ENCODE results near the gene DHRS7C. TPM values are rescaled to one million over a fixed set of nuclear protein-coding genes. Genes with fewer than 3 reads are reported as not detected.
A peak's percentile ranks its signal among the peaks of the same experiment; 100 is the strongest.

Gene DHRS7C
- total and polyA plus RNA-seq, 3 donors from 2014 or later: 0.46 to 0.79 TPM; not detected in 1

DNA sequence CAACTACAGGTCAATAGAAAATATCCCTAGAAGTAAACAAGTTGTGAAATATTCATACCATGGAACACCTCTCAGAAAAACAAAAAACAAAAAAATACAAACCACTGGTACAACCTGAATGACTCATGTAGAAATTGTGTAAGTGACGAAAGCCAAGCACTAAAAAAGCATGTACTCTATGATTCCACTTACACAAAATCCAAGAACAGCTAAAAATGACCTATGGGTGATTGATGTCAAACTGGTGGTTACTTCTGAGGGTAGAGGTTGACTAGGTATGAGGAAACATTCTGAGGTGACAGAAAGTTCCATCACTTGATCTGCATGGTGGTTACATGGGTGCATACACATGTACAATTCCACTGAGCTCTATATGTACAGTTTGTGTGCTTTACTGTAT is 31.1 kb downstream of the DHRS7C start:
- no peaks in the 10 kb centered on the region for H3K27me3 ChIP-seq
- TF ChIP-seq POLR2A (IDR thresholded peaks at IDR 0.05): no peak
- TF ChIP-seq, protein P1, sequence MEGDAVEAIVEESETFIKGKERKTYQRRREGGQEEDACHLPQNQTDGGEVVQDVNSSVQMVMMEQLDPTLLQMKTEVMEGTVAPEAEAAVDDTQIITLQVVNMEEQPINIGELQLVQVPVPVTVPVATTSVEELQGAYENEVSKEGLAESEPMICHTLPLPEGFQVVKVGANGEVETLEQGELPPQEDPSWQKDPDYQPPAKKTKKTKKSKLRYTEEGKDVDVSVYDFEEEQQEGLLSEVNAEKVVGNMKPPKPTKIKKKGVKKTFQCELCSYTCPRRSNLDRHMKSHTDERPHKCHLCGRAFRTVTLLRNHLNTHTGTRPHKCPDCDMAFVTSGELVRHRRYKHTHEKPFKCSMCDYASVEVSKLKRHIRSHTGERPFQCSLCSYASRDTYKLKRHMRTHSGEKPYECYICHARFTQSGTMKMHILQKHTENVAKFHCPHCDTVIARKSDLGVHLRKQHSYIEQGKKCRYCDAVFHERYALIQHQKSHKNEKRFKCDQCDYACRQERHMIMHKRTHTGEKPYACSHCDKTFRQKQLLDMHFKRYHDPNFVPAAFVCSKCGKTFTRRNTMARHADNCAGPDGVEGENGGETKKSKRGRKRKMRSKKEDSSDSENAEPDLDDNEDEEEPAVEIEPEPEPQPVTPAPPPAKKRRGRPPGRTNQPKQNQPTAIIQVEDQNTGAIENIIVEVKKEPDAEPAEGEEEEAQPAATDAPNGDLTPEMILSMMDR (IDR thresholded peaks at IDR 0.05): no peak
- intact Hi-C loops (cut with DNase I; ENCODE audit: low total_unique reads): no loop called here
- no peak overlapping the region for H3K4me3 ChIP-seq
- no peaks in the 10 kb centered on the region for H3K4me1 ChIP-seq
- no peaks in the 10 kb centered on the region for H3K9me3 ChIP-seq
- no peak overlapping the region for H3K27ac ChIP-seq
- 85 to 96% methylated on average over 1 of the region's 1 CpG for WGBS, 2 donors
- no peaks in the 10 kb centered on the region for H3K36me3 ChIP-seq (ENCODE audit: low read depth, missing control alignments)
- DNase-seq: no peak

DNA sequence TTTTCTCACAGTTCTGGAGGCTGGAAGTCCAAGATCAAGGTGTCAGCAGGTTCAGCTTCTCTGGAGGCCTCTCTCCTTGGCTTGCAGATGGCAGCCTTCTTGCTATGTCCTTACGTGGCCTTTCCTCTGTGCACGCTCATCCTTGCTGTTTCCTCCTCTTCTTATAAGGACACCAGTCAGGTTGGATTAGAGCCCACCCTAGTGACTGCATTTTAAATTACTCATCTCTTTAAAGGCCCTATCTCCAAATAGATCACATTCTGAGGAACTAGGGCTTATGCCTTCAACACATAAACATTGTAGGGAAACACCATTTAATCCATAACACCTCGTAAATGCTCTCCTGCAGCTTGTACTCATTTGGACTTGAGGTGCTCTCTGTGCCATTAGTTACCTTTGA is 36.3 kb downstream of the DHRS7C start:
- Histone ChIP-seq H3K4me1 (no peaks in the 10 kb centered on the region), H3K36me3 (ENCODE audit: low read depth, missing control alignments) (no peaks in the 10 kb centered on the region), H3K9me3 (no peaks in the 10 kb centered on the region), H3K27me3 (no peaks in the 10 kb centered on the region), H3K4me3 (no peak overlapping the region), H3K27ac (no peak overlapping the region)
- intact Hi-C loops (cut with DNase I; ENCODE audit: low total_unique reads): no loop called here
- DNase-seq: no peak
- no peak for TF ChIP-seq POLR2A (IDR thresholded peaks at IDR 0.05)
- TF ChIP-seq, protein P1 (IDR thresholded peaks at IDR 0.05): no peak
- 84 to 88% methylated on average over 3 of the region's 3 CpGs for WGBS, 2 donors

DNA sequence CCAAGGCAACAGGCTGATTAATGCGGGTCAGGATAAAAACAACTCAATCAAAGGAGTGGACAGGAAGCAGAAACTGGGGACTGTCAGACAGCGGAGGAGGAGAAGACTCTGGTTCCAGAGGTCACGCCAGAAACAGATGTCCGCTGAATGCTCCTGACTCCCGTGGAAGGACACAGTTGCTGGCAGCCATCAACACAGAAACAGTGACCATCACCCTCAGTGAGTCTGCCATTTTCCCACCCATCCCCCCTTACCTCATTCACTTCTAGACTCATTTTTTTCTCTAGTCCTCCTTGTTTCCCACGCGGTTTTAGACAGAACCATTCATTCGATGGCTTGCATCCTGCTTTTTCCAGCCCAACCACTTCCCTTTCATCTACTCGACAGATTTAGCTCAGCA is 40.9 kb downstream of the DHRS7C start:
- H3K27ac ChIP-seq: no peak overlapping the region
- WGBS, 2 donors: 38 to 42% methylated on average over 9 of the region's 9 CpGs
- H3K9me3 ChIP-seq: no peaks in the 10 kb centered on the region
- intact Hi-C loops (cut with DNase I; ENCODE audit: low total_unique reads): no loop called here
- no peaks in the 10 kb centered on the region for H3K36me3 ChIP-seq (ENCODE audit: low read depth, missing control alignments)
- no peaks in the 10 kb centered on the region for H3K4me1 ChIP-seq
- no peak overlapping the region for H3K4me3 ChIP-seq
- TF ChIP-seq, protein P1 (IDR thresholded peaks at IDR 0.05): no peak
- TF ChIP-seq POLR2A (IDR thresholded peaks at IDR 0.05): no peak
- H3K27me3 ChIP-seq: no peaks in the 10 kb centered on the region
- DNase-seq: no peak

DNA sequence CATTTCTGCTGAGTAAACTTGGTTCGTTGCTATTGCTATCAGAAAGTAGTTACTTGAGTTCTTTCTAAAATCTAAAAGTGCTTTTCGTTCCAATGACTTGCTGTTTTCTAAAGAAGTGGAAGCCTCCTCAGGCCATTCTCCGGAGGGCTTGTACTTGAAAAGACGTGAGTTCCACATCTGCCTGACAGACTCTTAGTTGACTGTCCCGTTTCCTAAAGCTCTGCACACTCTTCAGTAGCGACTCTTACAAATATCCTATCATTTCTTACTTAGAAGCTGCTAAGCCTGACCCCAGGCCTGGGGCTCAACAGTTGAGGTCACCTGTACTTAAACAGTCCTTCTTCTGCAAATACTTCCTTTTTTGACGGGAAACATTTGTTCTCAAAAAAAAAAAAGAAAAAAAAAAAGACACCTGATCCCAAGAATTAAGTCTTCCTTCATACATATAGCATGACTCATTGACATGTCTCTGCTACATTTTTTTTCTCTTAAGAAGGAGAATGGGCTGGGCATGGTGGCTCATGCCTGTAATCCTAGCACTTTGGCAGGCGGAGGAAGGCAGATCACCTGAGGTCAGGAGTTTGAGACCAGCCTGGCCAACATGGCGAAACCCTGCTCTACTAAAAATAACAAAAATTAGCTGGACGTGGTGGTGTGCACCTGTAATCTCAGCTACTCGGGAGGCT is 61.5 kb downstream of the DHRS7C start:
- Histone ChIP-seq H3K27ac (no peak overlapping the region), H3K4me3 (no peak overlapping the region), H3K4me1 (no peaks in the 10 kb centered on the region), H3K36me3 (ENCODE audit: low read depth, missing control alignments) (no peaks in the 10 kb centered on the region), H3K9me3 (no peaks in the 10 kb centered on the region), H3K27me3 (no peaks in the 10 kb centered on the region)
- 85 to 90% methylated on average over 11 of the region's 11 CpGs for WGBS, 2 donors
- no peak for DNase-seq
- intact Hi-C loops (cut with DNase I; ENCODE audit: low total_unique reads): no loop called here
- TF ChIP-seq, protein P1 (IDR thresholded peaks at IDR 0.05): no peak
- TF ChIP-seq POLR2A (IDR thresholded peaks at IDR 0.05): no peak

GRCh38 chr17:9729034-9729650 is 62.2 kb downstream of the DHRS7C start:
- intact Hi-C loops (cut with DNase I; ENCODE audit: low total_unique reads): no loop called here
- H3K27ac ChIP-seq: no peak overlapping the region
- no peak overlapping the region for H3K4me3 ChIP-seq
- 14 to 23% methylated on average over 2 of the region's 2 CpGs for WGBS, 2 donors
- H3K36me3 ChIP-seq (ENCODE audit: low read depth, missing control alignments): no peaks in the 10 kb centered on the region
- peak; percentile 50 for DNase-seq
- no peaks in the 10 kb centered on the region for H3K4me1 ChIP-seq
- H3K9me3 ChIP-seq: no peaks in the 10 kb centered on the region
- TF ChIP-seq, protein P1 (IDR thresholded peaks at IDR 0.05): peak; percentile 91 to 99 (median 97)
- TF ChIP-seq POLR2A (IDR thresholded peaks at IDR 0.05): no peak
- no peaks in the 10 kb centered on the region for H3K27me3 ChIP-seq

Measured in testis (tissue), 3 donors.